NCI-H1436 treated with DMSO at 0.1 percent for 48 hours (cell line): ENCODE measurements around the gene UQCC5.

Source experiments
- DNase-seq: peaks from one replicate; lab custom pipeline; 2025; lab: John Stamatoyannopoulos, UW

The UQCC5 gene

GRCh38 chr3:52534281-52535183 is 1.9 kb upstream of the UQCC5 start:
- DNase-seq, result no peak

GRCh38 chr3:52535411-52536111 is 844 bp upstream of the UQCC5 start:
- no peak for DNase-seq

- DNase-seq, result no peak
Observed at GRCh38 chr3:52536112-52536368, 365 bp upstream of the UQCC5 start.

- no peak for DNase-seq
Observed at GRCh38 chr3:52537165-52537620, 788 bp downstream of the UQCC5 start.

GRCh38 chr3:52537726-52538421 is 1.5 kb downstream of the UQCC5 start:
- no peak for DNase-seq

- DNase-seq, result no peak
Observed at GRCh38 chr3:52539010-52539653, 2.7 kb downstream of the UQCC5 start.

GRCh38 chr3:52541050-52541449 is 4.6 kb downstream of the UQCC5 start:
- DNase-seq, result no peak

GRCh38 chr3:52544937-52545336 is 8.5 kb downstream of the UQCC5 start:
- no peak for DNase-seq

GRCh38 chr3:52546111-52546901 is 9.9 kb downstream of the UQCC5 start:
- no peak for DNase-seq

- DNase-seq, result no peak
Observed at GRCh38 chr3:52547143-52547542, 10.7 kb downstream of the UQCC5 start.

GRCh38 chr3:52551118-52551517 is 14.7 kb downstream of the UQCC5 start:
- DNase-seq, result no peak

- DNase-seq, result no peak
Observed at GRCh38 chr3:52552089-52552488, 15.7 kb downstream of the UQCC5 start.

GRCh38 chr3:52554026-52554755 is 17.8 kb downstream of the UQCC5 start:
- DNase-seq, result no peak

GRCh38 chr3:52555056-52555455 is 18.7 kb downstream of the UQCC5 start:
- no peak for DNase-seq

GRCh38 chr3:52557011-52557960 is 20.9 kb downstream of the UQCC5 start:
- no peak for DNase-seq

GRCh38 chr3:52558436-52558835 is 22.0 kb downstream of the UQCC5 start:
- DNase-seq, result no peak

- no peak for DNase-seq
Observed at GRCh38 chr3:52561028-52561747, 24.8 kb downstream of the UQCC5 start.

GRCh38 chr3:52563984-52564383 is 27.6 kb downstream of the UQCC5 start:
- DNase-seq, result no peak

- DNase-seq, result no peak
Observed at GRCh38 chr3:52568069-52568468, 31.7 kb downstream of the UQCC5 start.
